AG04450 (cell line): ENCODE data around the gene RHBDL1. TPM values are rescaled to one million over a fixed set of nuclear protein-coding genes. Genes with fewer than 3 reads are reported as not detected.

Experiments used
- CTCF ChIA-PET: fragments of 300-600, 350-600 bp; formaldehyde crosslinking; extraction: SDS; loops from one replicate; lab custom pipeline; 2022; ENCODE audit warnings: antibody characterized with exemption, inconsistent platforms; lab: Charles Lee
- POLR2A ChIA-PET: fragments of 350-600 bp; formaldehyde crosslinking; extraction: SDS; loops from one replicate; lab custom pipeline; 2021; ENCODE audit warnings: antibody characterized with exemption, inconsistent platforms; lab: Yijun Ruan, JAX
- DNase-seq: peaks from one replicate; pipeline ENCODE4 v3.0.0-alpha.2; 2011; ENCODE audit warnings: low read depth, low spot score
- H3K27ac ChIP-seq: one replicate; pipeline ENCODE4 v1.5.1; 2012; ENCODE audit warnings: low read depth, low read length, control low read depth
- H3K27me3 ChIP-seq: one replicate; pipeline ENCODE4 v1.6.0; 2012; ENCODE audit warnings: low read length; ENCODE audit not compliant: control insufficient read depth, insufficient read depth
- H3K4me3 ChIP-seq: 2 replicates; pipeline ENCODE4 v1.5.1; 2011; ENCODE audit warnings: mild to moderate bottlenecking, low read depth, low read length, control low read depth
- H3K9me3 ChIP-seq: 2 replicates; pipeline ENCODE4 v1.5.1; 2012; ENCODE audit warnings: low read length; ENCODE audit not compliant: control insufficient read depth, insufficient read depth
- CTCF ChIP-seq: IDR thresholded peaks from 2 replicates; pipeline ENCODE4 v1.5.1; 2011; ENCODE audit warnings: low read depth, low read length, control low read depth, inconsistent platforms
- polyA plus RNA-seq: library from polyadenylated mRNA; depleted of rRNA; stranded (reverse); fragments of >200 nt; gene quantifications from 2 replicates; pipeline ENCODE4 v1.2.3, GENCODE V29; 2011

Gene RHBDL1
- polyA plus RNA-seq, 1 experiment: 1.5 TPM

GRCh38 chr16:666572-666971, 8.9 kb upstream of the RHBDL1 start:
- DNase-seq: no peak
- ChIA-PET POLR2A (interaction anchor here (1.5 kb wide), 1 partner anchor 14 kb away, joined by 4 read pairs; the partner anchor contains the start of gene STUB1), CTCF (interaction anchor here (1.9 kb wide), 1 partner anchor 15 kb away, joined by 5 read pairs; no protein-coding TSS in a partner anchor)
- no peaks in the 10 kb centered on the region; the same call in 1 of the 2 replicates for H3K9me3 ChIP-seq
- H3K27ac ChIP-seq: no peak overlapping the region
- no peaks in the 10 kb centered on the region for H3K27me3 ChIP-seq
- TF ChIP-seq CTCF: no peak
- H3K4me3 ChIP-seq: no peak overlapping the region

GRCh38 chr16:667113-667779, 8.2 kb upstream of the RHBDL1 start:
- no peak for TF ChIP-seq CTCF
- Histone ChIP-seq H3K9me3 (no peaks in the 10 kb centered on the region; the same call in 1 of the 2 replicates), H3K27ac (no peak overlapping the region), H3K27me3 (no peaks in the 10 kb centered on the region), H3K4me3 (no peak overlapping the region)
- DNase-seq: no peak
- POLR2A ChIA-PET: interaction anchor here (0.6 to 1.5 kb wide), 3 partner anchors 9 to 89 kb away, joined by 3 to 4 read pairs (median 4); partner anchors contain the start of gene STUB1
- CTCF ChIA-PET: interaction anchor here (0.6 to 1.9 kb wide), 5 partner anchors 9 to 100 kb away, joined by 4 to 5 read pairs (median 4); partner anchors contain the start of gene RHBDL1

GRCh38 chr16:667780-668518, 7.5 kb upstream of the RHBDL1 start, which contains the start of gene RHOT2:
TSS of gene RHOT2 (plus strand) at chr16:668132. CDS start at chr16:668200, 68 bp downstream.
- no peak within 1 kb of the TSS for H3K27ac ChIP-seq
- no peaks in the 10 kb centered on the region; the same call in 1 of the 2 replicates for H3K9me3 ChIP-seq
- CTCF ChIA-PET: interaction anchor here (0.6 to 1.9 kb wide), 6 partner anchors 8 to 101 kb away, joined by 3 to 5 read pairs (median 4); partner anchors contain the start of gene RHBDL1
- DNase-seq: peak; percentile 55
- H3K4me3 ChIP-seq: peak within 1 kb of the TSS; percentile 81
- no peaks in the 10 kb centered on the region for H3K27me3 ChIP-seq
- TF ChIP-seq CTCF: peak; percentile 63
- POLR2A ChIA-PET: interaction anchor here (0.6 to 1.5 kb wide), 4 partner anchors 8 to 89 kb away, joined by 3 to 4 read pairs (median 4); partner anchors contain the start of gene STUB1

GRCh38 chr16:668519-669171, 6.8 kb upstream of the RHBDL1 start:
- Histone ChIP-seq H3K4me3 (peak overlapping the region; percentile 81), H3K27me3 (no peaks in the 10 kb centered on the region), H3K9me3 (no peaks in the 10 kb centered on the region; the same call in 1 of the 2 replicates), H3K27ac (no peak overlapping the region)
- TF ChIP-seq CTCF: no peak
- CTCF ChIA-PET: interaction anchor here (0.6 to 1.9 kb wide), 3 partner anchors 13 to 668 kb away, joined by 3 to 5 read pairs (median 4); no protein-coding TSS in a partner anchor
- no peak for DNase-seq
- POLR2A ChIA-PET: interaction anchor here (0.8 to 1.0 kb wide), 3 partner anchors 10 to 16 kb away, joined by 3 to 4 read pairs (median 4); partner anchors contain the start of genes JMJD8 and STUB1
